ENCODE results near the gene TTF2.

The TTF2 gene

DNA sequence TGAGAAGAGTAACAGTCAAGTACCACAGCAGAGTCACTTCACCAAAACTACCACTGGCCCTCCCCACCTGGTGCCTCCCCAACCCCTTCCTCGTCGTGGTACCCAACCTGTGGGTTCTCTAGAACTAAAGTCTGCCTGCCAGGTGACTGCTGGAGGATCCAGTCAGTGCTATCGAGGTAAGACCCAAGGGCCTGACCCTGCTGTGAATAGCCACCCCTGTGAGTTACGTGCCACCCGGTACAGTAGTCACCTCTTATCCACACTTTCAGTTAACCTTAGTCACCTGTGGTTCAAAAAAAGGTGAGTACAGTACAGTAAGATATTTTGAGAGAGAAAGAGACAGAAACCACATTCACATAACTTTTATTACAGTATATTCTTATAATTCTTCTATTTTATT is 16.5 kb downstream of the TTF2 start:
- no peak for DNase-seq (ENCODE audit: insufficient read length, low spot score)
- TF ChIP-seq POLR2A (IDR thresholded peaks at IDR 0.05; ENCODE audit: low read depth, low read length) (no peak), PAX5 (IDR thresholded peaks at IDR 0.05; ENCODE audit: insufficient read depth, low read length, severe bottlenecking) (no peak), POU2F2 (IDR thresholded peaks at IDR 0.05; ENCODE audit: low read depth, low read length) (no peak), TAF1 (IDR thresholded peaks at IDR 0.05; ENCODE audit: low read depth, low read length) (no peak), POLR2AphosphoS5 (IDR thresholded peaks at IDR 0.05; ENCODE audit: low read depth, low read length) (no peak), SPI1 (IDR thresholded peaks at IDR 0.05; ENCODE audit: low read depth, low read length) (no peak)
- FAIRE-seq, result no peak

- DNase-seq (ENCODE audit: insufficient read length, low spot score) (no peak), FAIRE-seq (no peak)
- no peak for TF ChIP-seq POU2F2 (IDR thresholded peaks at IDR 0.05; ENCODE audit: low read depth, low read length)
- no peak for TF ChIP-seq POLR2A (IDR thresholded peaks at IDR 0.05; ENCODE audit: low read depth, low read length)
- no peak for TF ChIP-seq SPI1 (IDR thresholded peaks at IDR 0.05; ENCODE audit: low read depth, low read length)
- no peak for TF ChIP-seq POLR2AphosphoS5 (IDR thresholded peaks at IDR 0.05; ENCODE audit: low read depth, low read length)
- TF ChIP-seq TAF1 (IDR thresholded peaks at IDR 0.05; ENCODE audit: low read depth, low read length), result no peak
- no peak for TF ChIP-seq PAX5 (IDR thresholded peaks at IDR 0.05; ENCODE audit: insufficient read depth, low read length, severe bottlenecking)
These were observed 17.1 kb downstream of the TTF2 start for GRCh38 chr1:117077267-117077666.

DNA sequence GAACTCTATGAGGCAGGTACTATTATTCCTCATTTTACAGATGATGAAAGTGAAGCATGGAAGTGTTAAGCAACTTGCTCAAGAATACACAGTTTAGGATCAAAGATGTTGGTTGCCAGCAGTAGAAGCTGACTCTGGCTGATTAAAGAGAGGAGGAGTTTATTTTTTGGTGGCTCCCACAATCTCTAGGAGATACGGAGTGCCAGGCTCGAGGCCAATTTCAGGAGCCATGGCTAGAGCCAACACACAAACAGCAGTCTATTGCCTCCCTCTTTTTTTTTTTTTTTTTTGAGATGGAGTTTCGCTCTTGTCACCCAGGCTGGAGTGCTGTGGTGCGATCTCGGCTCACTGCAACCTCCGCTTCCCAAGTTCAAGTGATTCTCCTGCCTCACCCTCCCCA is 19.6 kb downstream of the TTF2 start:
- TF ChIP-seq TAF1 (IDR thresholded peaks at IDR 0.05; ENCODE audit: low read depth, low read length) (no peak), POU2F2 (IDR thresholded peaks at IDR 0.05; ENCODE audit: low read depth, low read length) (no peak), SPI1 (IDR thresholded peaks at IDR 0.05; ENCODE audit: low read depth, low read length) (no peak), PAX5 (IDR thresholded peaks at IDR 0.05; ENCODE audit: insufficient read depth, low read length, severe bottlenecking) (no peak), POLR2AphosphoS5 (IDR thresholded peaks at IDR 0.05; ENCODE audit: low read depth, low read length) (no peak), POLR2A (IDR thresholded peaks at IDR 0.05; ENCODE audit: low read depth, low read length) (no peak)
- no peak for DNase-seq (ENCODE audit: insufficient read length, low spot score)
- FAIRE-seq, result no peak

DNA sequence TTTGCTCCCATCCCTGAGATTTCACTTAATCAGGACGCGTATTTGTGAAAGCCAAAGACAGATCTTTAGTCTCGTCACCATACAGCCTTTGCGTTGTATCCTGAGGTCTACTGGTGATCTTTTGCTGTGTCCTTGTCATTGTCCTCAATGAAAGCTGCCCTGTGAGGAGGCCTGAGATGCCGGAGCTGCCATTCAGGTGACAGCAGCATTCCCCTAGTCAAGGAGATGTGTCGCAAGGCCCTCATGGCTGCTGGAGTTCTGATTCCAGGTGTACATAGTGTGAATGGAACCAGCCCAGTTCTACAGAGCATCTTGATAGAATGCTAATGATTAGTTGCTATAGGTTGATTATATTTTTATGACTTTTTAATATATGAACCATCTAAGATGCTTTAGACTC is 24.1 kb downstream of the TTF2 start:
- TF ChIP-seq PAX5 (IDR thresholded peaks at IDR 0.05; ENCODE audit: insufficient read depth, low read length, severe bottlenecking) (no peak), POLR2AphosphoS5 (IDR thresholded peaks at IDR 0.05; ENCODE audit: low read depth, low read length) (no peak), POLR2A (IDR thresholded peaks at IDR 0.05; ENCODE audit: low read depth, low read length) (0 out of 2 replicates have a peak, but pooled peaks have one; percentile 17)
- DNase-seq (ENCODE audit: insufficient read length, low spot score) (no peak), FAIRE-seq (no peak)

DNA sequence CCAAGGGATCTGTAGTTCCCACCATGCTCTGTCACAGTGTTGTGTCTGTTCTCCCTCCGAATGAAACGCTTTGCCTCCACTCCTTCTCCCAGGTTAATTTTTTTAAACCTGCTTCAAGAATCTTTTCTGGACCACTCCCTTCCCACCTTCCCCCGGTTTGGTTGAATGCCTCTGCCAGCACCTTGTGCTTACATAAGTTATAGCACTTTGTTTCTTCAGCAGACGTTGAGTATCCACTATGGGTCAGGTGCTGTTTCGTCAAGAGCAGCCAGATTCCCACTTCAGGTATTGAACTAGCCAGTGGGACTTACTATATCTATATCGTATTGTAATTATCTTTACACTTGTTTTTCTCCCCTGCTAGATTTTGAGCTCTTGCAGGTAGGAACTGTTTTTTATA is 27.6 kb downstream of the TTF2 start:
- TF ChIP-seq PAX5 (IDR thresholded peaks at IDR 0.05; ENCODE audit: insufficient read depth, low read length, severe bottlenecking) (no peak), SPI1 (IDR thresholded peaks at IDR 0.05; ENCODE audit: low read depth, low read length) (no peak)
- DNase-seq (ENCODE audit: insufficient read length, low spot score) (no peak), FAIRE-seq (no peak)

- DNase-seq (ENCODE audit: insufficient read length, low spot score) (no peak), FAIRE-seq (no peak)
- TF ChIP-seq PAX5 (IDR thresholded peaks at IDR 0.05; ENCODE audit: insufficient read depth, low read length, severe bottlenecking), result no peak
- no peak for TF ChIP-seq POU2F2 (IDR thresholded peaks at IDR 0.05; ENCODE audit: low read depth, low read length)
- no peak for TF ChIP-seq TAF1 (IDR thresholded peaks at IDR 0.05; ENCODE audit: low read depth, low read length)
- no peak for TF ChIP-seq POLR2A (IDR thresholded peaks at IDR 0.05; ENCODE audit: low read depth, low read length)
- no peak for TF ChIP-seq POLR2AphosphoS5 (IDR thresholded peaks at IDR 0.05; ENCODE audit: low read depth, low read length)
- TF ChIP-seq SPI1 (IDR thresholded peaks at IDR 0.05; ENCODE audit: low read depth, low read length), result no peak
These were observed 29.9 kb downstream of the TTF2 start for GRCh38 chr1:117089996-117090395.

DNA sequence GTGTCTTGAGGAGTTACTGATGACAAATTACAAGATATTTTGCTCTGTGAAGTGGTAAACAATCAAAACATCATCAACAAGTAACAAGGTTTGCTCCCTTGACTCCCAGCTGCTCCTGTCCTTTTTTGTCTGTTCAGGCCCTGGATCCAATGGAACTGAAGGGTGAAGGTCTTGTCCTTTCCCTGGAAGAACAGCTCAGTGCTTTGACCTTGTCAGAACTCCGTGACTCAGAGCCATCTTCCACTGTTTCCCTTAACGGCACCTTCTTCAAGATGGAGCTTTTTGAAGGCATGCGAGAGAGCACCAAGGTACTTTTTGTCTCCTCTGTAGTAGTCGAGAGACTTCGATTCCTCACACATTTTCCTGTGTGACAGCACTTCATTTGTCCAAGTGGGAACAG is 32.5 kb downstream of the TTF2 start:
- FAIRE-seq (no peak), DNase-seq (ENCODE audit: insufficient read length, low spot score) (no peak)
- TF ChIP-seq POU2F2 (IDR thresholded peaks at IDR 0.05; ENCODE audit: low read depth, low read length) (no peak), POLR2AphosphoS5 (IDR thresholded peaks at IDR 0.05; ENCODE audit: low read depth, low read length) (no peak), SPI1 (IDR thresholded peaks at IDR 0.05; ENCODE audit: low read depth, low read length) (no peak), TAF1 (IDR thresholded peaks at IDR 0.05; ENCODE audit: low read depth, low read length) (no peak), PAX5 (IDR thresholded peaks at IDR 0.05; ENCODE audit: insufficient read depth, low read length, severe bottlenecking) (no peak), POLR2A (IDR thresholded peaks at IDR 0.05; ENCODE audit: low read depth, low read length) (no peak)

DNA sequence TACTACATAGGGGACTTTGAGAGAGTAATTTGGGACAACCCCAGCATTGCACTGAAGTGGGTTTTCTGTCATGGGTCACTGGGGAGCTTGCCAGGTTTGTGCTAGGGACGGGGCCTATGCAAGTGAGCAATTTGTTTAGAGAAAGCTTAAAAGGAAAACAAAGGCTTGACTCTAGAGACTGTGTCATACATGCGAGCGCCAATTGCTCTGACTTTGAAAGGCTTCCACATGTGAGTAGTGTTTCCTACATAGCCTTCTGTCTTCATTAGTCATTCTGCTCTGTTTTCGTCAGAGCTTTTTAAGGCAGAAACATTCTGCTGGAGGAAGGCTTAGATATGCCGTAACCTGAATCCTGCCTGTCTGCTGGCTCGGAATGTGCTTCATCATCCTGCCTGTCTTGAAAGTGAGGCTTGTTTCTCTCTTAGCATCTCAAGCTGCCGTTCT is 33.0 kb downstream of the TTF2 start:
- FAIRE-seq (no peak), DNase-seq (ENCODE audit: insufficient read length, low spot score) (no peak)
- TF ChIP-seq PAX5 (IDR thresholded peaks at IDR 0.05; ENCODE audit: insufficient read depth, low read length, severe bottlenecking) (no peak), POU2F2 (IDR thresholded peaks at IDR 0.05; ENCODE audit: low read depth, low read length) (no peak), TAF1 (IDR thresholded peaks at IDR 0.05; ENCODE audit: low read depth, low read length) (no peak), POLR2A (IDR thresholded peaks at IDR 0.05; ENCODE audit: low read depth, low read length) (no peak), SPI1 (IDR thresholded peaks at IDR 0.05; ENCODE audit: low read depth, low read length) (no peak), POLR2AphosphoS5 (IDR thresholded peaks at IDR 0.05; ENCODE audit: low read depth, low read length) (no peak)

GRCh38 chr1:117093870-117094621 is 33.9 kb downstream of the TTF2 start:
- DNase-seq (ENCODE audit: insufficient read length, low spot score) (peak; percentile 9), FAIRE-seq (no peak)
- TF ChIP-seq POU2F2 (IDR thresholded peaks at IDR 0.05; ENCODE audit: low read depth, low read length), result no peak
- TF ChIP-seq TAF1 (IDR thresholded peaks at IDR 0.05; ENCODE audit: low read depth, low read length), result no peak
- peak; percentile 39 for TF ChIP-seq SPI1 (IDR thresholded peaks at IDR 0.05; ENCODE audit: low read depth, low read length)
- no peak for TF ChIP-seq POLR2AphosphoS5 (IDR thresholded peaks at IDR 0.05; ENCODE audit: low read depth, low read length)
- no peak for TF ChIP-seq POLR2A (IDR thresholded peaks at IDR 0.05; ENCODE audit: low read depth, low read length)
- TF ChIP-seq PAX5 (IDR thresholded peaks at IDR 0.05; ENCODE audit: insufficient read depth, low read length, severe bottlenecking), result no peak

All from GM12891 (cell line).